Measurements from ENCODE around the gene RETSAT. TPM values are rescaled to one million over a fixed set of nuclear protein-coding genes. Genes with fewer than 3 reads are reported as not detected.
A peak's percentile ranks its signal among the peaks of the same experiment; 100 is the strongest.

Gene RETSAT
- total RNA-seq (2021): 28.4 and 30.4 TPM in 2 replicates
- percentile 63 among the genes with signal in this experiment for Bru-seq, nascent RNA
- percentile 70 among the genes with signal in this experiment for BruChase-seq, experiment 1, labeled RNA remaining after a 2-hour chase
- percentile 79 among the genes with signal in this experiment for BruChase-seq, experiment 2, labeled RNA remaining after a 6-hour chase
- long read RNA-seq, partial matches to known transcripts: 5 of 14 reads
- long read RNA-seq, other reads (novel, unspliced or antisense): 6 of 14 reads

DNA sequence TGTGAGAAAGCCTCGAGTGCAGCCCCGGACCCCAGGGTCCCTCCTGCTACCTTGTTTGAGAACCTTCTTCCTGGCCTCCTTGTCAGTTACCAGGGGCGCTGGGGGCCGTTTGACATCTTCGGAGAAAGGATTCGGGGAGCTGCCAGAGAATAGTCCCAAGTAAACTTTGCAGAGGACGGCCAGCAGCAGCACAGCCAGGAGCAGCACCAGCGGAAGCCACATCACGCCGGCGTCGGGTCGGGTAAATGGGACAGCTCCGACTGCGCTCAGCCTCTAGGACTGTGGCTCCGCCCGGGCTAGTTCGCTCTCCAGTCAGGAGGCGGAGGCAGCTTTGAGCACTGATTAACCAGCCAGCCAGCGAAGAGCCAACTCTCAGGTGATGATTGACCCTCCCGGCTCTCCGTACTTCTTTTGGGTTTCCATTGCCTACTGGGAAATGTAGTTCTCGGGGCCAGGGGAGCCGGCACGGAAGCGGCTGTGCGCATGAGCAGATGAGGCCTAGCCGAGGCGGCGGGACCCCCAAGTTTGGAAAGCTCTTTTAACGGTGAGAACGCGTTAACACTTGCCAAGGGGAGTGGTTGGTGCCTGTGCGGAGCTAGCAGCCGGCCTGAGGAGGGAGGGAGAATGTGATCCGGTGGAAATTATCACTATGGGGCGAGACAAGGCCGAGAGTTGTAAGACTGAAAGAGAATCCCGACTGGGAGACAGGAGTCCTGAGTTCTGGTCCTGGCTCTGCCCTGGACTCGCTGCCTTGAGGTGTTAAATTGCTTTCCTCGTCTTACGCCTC lies at the start of gene RETSAT, which contains the start of gene ELMOD3:
Gene RETSAT (minus strand): TSS at position 243 of the 787 bp plus-strand sequence. CDS start 21 bp downstream, at position 222.
Gene ELMOD3 (plus strand): TSS at position 484 of the 787 bp plus-strand sequence. CDS start 2,430 bp downstream, outside the sequence.
- TF ChIP-seq CTCF (conservative IDR thresholded peaks at IDR 0.05; ENCODE audit: low read depth, low read length) (no peak), EZH2 (IDR thresholded peaks at IDR 0.05; ENCODE audit: borderline replicate concordance, low read depth, low read length, poor library complexity, severe bottlenecking) (no peak)
- intact Hi-C loops (cut with micrococcal nuclease; ENCODE audit: unreplicated experiment): no loop called here
- peak within 1 kb of the TSS; percentile 76 for H3K4me3 ChIP-seq (ENCODE audit: low read depth, low read length, poor library complexity, severe bottlenecking)
- H3K4me1 ChIP-seq (ENCODE audit: insufficient read depth, low read length, poor library complexity, severe bottlenecking): peaks cover 5% of the 10 kb centered on the region
- no peaks in the 10 kb centered on the region for H3K27me3 ChIP-seq (replicated peaks; ENCODE audit: insufficient read depth, low read depth, low read length, poor library complexity)
- POLR2A ChIA-PET (ENCODE audit: low non-redundant PET): interaction anchor here (0.7 kb wide), 1 partner anchor 184 kb away, joined by 14 read pairs; the partner anchor contains the start of gene MAT2A
- H3K27ac ChIP-seq (ENCODE audit: low read depth, low read length, poor library complexity, severe bottlenecking): peak within 1 kb of the TSS; percentile 83
- no peaks in the 10 kb centered on the region for H3K9me3 ChIP-seq (ENCODE audit: low read depth, low read length, poor library complexity, severe bottlenecking)
- peaks cover 13% of the 10 kb centered on the region for H3K36me3 ChIP-seq (ENCODE audit: insufficient read depth, low read length, poor library complexity, severe bottlenecking)
- peak; percentile 99 for DNase-seq (ENCODE audit: low spot score)
- BruUV-seq (replicated peaks): no TSS peak
- CTCF ChIA-PET: no interaction called here

DNA sequence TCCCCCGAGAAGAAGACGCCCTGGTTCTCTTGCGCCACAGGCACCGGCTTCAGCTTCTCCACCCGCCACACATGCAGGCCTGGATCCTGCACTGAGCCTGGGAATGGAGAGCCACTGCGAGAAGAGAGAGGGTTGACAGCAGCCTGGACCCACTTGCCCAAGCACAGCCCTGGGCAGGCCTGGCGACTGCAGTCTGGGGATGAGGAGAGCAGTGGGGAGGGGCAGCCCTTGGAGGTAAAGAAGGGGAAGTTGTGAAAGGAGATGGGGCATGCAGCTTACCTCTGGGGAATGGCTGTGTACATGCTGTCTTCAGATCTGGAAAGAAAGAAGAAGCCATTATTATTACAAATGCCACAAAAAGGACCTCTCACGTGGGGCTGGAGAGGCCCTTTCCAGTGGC lies 47.5 kb upstream of the RETSAT start:
- ChIA-PET POLR2A (ENCODE audit: low non-redundant PET) (no interaction called here), CTCF (no interaction called here)
- no peak for TF ChIP-seq EZH2 (IDR thresholded peaks at IDR 0.05; ENCODE audit: borderline replicate concordance, low read depth, low read length, poor library complexity, severe bottlenecking)
- no peak for TF ChIP-seq CTCF (conservative IDR thresholded peaks at IDR 0.05; ENCODE audit: low read depth, low read length)
- H3K27me3 ChIP-seq (replicated peaks; ENCODE audit: insufficient read depth, low read depth, low read length, poor library complexity): no peaks in the 10 kb centered on the region
- no peaks in the 10 kb centered on the region for H3K9me3 ChIP-seq (ENCODE audit: low read depth, low read length, poor library complexity, severe bottlenecking)
- no peak overlapping the region for H3K4me3 ChIP-seq (ENCODE audit: low read depth, low read length, poor library complexity, severe bottlenecking)
- no peak overlapping the region for H3K27ac ChIP-seq (ENCODE audit: low read depth, low read length, poor library complexity, severe bottlenecking)
- BruUV-seq (replicated peaks): no TSS peak
- intact Hi-C loops (cut with micrococcal nuclease; ENCODE audit: unreplicated experiment): no loop called here
- no peak for DNase-seq (ENCODE audit: low spot score)
- H3K4me1 ChIP-seq (ENCODE audit: insufficient read depth, low read length, poor library complexity, severe bottlenecking): peaks cover 12% of the 10 kb centered on the region
- H3K36me3 ChIP-seq (ENCODE audit: insufficient read depth, low read length, poor library complexity, severe bottlenecking): peaks cover 15% of the 10 kb centered on the region

DNA sequence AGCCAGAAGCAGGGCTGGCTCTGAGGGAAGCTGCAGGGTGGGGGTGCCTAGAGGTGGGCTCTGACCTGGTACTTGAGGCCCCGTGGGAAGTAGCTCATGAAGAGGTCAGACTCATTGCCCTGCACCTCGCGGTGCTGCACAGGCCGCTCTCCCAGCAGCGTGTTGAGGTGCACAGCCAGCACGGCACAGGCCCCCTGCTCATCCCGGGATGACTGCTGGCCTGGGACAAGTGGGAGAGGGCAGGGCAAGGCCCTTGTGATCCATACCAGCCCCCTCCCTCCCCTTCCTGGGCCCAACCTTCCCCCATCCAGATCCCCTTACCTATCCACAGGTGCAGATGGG lies 47.1 kb upstream of the RETSAT start:
- no peak for DNase-seq (ENCODE audit: low spot score)
- BruUV-seq (replicated peaks): TSS peak; percentile 29
- Histone ChIP-seq H3K27ac (ENCODE audit: low read depth, low read length, poor library complexity, severe bottlenecking) (no peak overlapping the region), H3K9me3 (ENCODE audit: low read depth, low read length, poor library complexity, severe bottlenecking) (no peaks in the 10 kb centered on the region), H3K27me3 (replicated peaks; ENCODE audit: insufficient read depth, low read depth, low read length, poor library complexity) (no peaks in the 10 kb centered on the region), H3K4me1 (ENCODE audit: insufficient read depth, low read length, poor library complexity, severe bottlenecking) (peaks cover 12% of the 10 kb centered on the region), H3K4me3 (ENCODE audit: low read depth, low read length, poor library complexity, severe bottlenecking) (no peak overlapping the region), H3K36me3 (ENCODE audit: insufficient read depth, low read length, poor library complexity, severe bottlenecking) (peaks cover 15% of the 10 kb centered on the region)
- no peak for TF ChIP-seq EZH2 (IDR thresholded peaks at IDR 0.05; ENCODE audit: borderline replicate concordance, low read depth, low read length, poor library complexity, severe bottlenecking)
- TF ChIP-seq CTCF (conservative IDR thresholded peaks at IDR 0.05; ENCODE audit: low read depth, low read length): no peak
- ChIA-PET CTCF (no interaction called here), POLR2A (ENCODE audit: low non-redundant PET) (no interaction called here)
- intact Hi-C loops (cut with micrococcal nuclease; ENCODE audit: unreplicated experiment): no loop called here

Measured in A673 (cell line).